Prostate gland (tissue), 2 donors: Measurements from ENCODE around the gene SPTBN4. TPM values are rescaled to one million over a fixed set of nuclear protein-coding genes. Genes with fewer than 3 reads are reported as not detected.

ENCODE experiments used
- DNase-seq: peaks from one replicate; pipeline ENCODE4 v3.0.0-alpha.2; 2019; ENCODE audit warnings: low spot score
- H3K27ac ChIP-seq, 2 donors: fragments of 200-600 bp; sonication (generic); 2 replicates each; pipeline ENCODE4 v1.5.1; 2017 to 2019
- H3K27me3 ChIP-seq: fragments of 200-600 bp; sonication (generic); replicated peaks from 2 replicates; pipeline ENCODE4 v1.5.1; 2019; ENCODE audit not compliant: insufficient read depth
- H3K36me3 ChIP-seq, 2 donors: fragments of 200-600 bp; sonication (generic); 1 replicate in 1 of 2; 2 replicates in 1 of 2; pipeline versions ENCODE4 v1.5.1 to v1.8.1; 2017 to 2019
- H3K4me1 ChIP-seq: fragments of 200-600 bp; sonication (generic); replicated peaks from 2 replicates; pipeline ENCODE4 v1.5.1; 2019
- H3K4me3 ChIP-seq, 2 donors: fragments of 200-600 bp; sonication (generic); 2 replicates each; pipeline ENCODE4 v1.5.1; 2017 to 2019
- H3K9me3 ChIP-seq: fragments of 200-600 bp; sonication (generic); 2 replicates; pipeline ENCODE4 v1.5.1; 2017
- CTCF ChIP-seq, 4 experiments: fragments of 200-600 bp in 2 of 4; fragments of 450-650 bp in 2 of 4; sonication (generic) in 2 of 4; IDR thresholded peaks; 1 replicate in 3 of 4; 2 replicates in 1 of 4; pipeline ENCODE4 v1.5.1; 2016 to 2019; ENCODE audit warnings: antibody characterized with exemption in 4 of 4, mild to moderate bottlenecking in 2 of 4, moderate library complexity in 2 of 4
- POLR2A ChIP-seq: fragments of 450-650 bp; IDR thresholded peaks from one replicate; pipeline ENCODE4 v1.6.1; 2016; ENCODE audit warnings: antibody characterized with exemption, mild to moderate bottlenecking
- POLR2AphosphoS5 ChIP-seq: sonication (generic); formaldehyde crosslinking; IDR thresholded peaks from one replicate; pipeline ENCODE4 v1.6.1; 2017; ENCODE audit warnings: antibody characterized with exemption
- WGBS: methylation state at CpG from one replicate; pipeline ENCODE4 v1.1.5; 2018; 5-methylcytosine and 5-hydroxymethylcytosine counted together
- intact Hi-C: fragments of 100-400 bp; cut with DNase I; formaldehyde crosslinking; loops from one replicate; pipeline ENCODE4 v1.14.2; 2022
- total RNA-seq, 2 donors: library from RNA; depleted of rRNA; stranded (reverse); fragments of >200 nt; gene quantifications; one replicate each; pipeline ENCODE4 v1.1.0, GENCODE V29; 2016

SPTBN4 gene
- total RNA-seq, 2 donors from 2014 or later: 5.2 to 21.9 TPM

- intact Hi-C loops: no loop called here
- no peaks in the 10 kb centered on the region for H3K27me3 ChIP-seq
- no peak for TF ChIP-seq CTCF (IDR thresholded peaks at IDR 0.05)
- TF ChIP-seq POLR2A: no peak
- no peak for TF ChIP-seq POLR2AphosphoS5
- no peaks in the 10 kb centered on the region for H3K9me3 ChIP-seq
- no peak overlapping the region for H3K27ac ChIP-seq
- no peaks in the 10 kb centered on the region for H3K36me3 ChIP-seq
- no peaks in the 10 kb centered on the region for H3K4me1 ChIP-seq
- DNase-seq: no peak
- H3K4me3 ChIP-seq: no peak overlapping the region
- 92% methylated on average over 4 of the region's 4 CpGs for WGBS
Observed at GRCh38 chr19:40501599-40501998, 34.8 kb downstream of the SPTBN4 start.

- Histone ChIP-seq H3K27ac (no peak overlapping the region), H3K9me3 (no peaks in the 10 kb centered on the region), H3K4me3 (no peak overlapping the region), H3K4me1 (no peaks in the 10 kb centered on the region), H3K36me3 (no peaks in the 10 kb centered on the region), H3K27me3 (no peaks in the 10 kb centered on the region)
- intact Hi-C loops: no loop called here
- no peak for DNase-seq
- 71% methylated on average over 13 of the region's 13 CpGs for WGBS
- TF ChIP-seq CTCF (IDR thresholded peaks at IDR 0.05) (no peak), POLR2A (no peak), POLR2AphosphoS5 (no peak)
Observed at GRCh38 chr19:40502081-40502480, 35.3 kb downstream of the SPTBN4 start.

GRCh38 chr19:40502647-40503319 is 36.0 kb downstream of the SPTBN4 start:
- Histone ChIP-seq H3K27me3 (no peaks in the 10 kb centered on the region), H3K27ac (no peak overlapping the region), H3K9me3 (no peaks in the 10 kb centered on the region), H3K4me1 (no peaks in the 10 kb centered on the region), H3K4me3 (no peak overlapping the region), H3K36me3 (no peaks in the 10 kb centered on the region)
- no peak for TF ChIP-seq CTCF (IDR thresholded peaks at IDR 0.05)
- no peak for TF ChIP-seq POLR2A
- TF ChIP-seq POLR2AphosphoS5: no peak
- DNase-seq: no peak
- intact Hi-C loops: no loop called here
- 71% methylated on average over 6 of the region's 6 CpGs for WGBS

GRCh38 chr19:40503320-40503695 is 36.5 kb downstream of the SPTBN4 start:
- Histone ChIP-seq H3K36me3 (no peaks in the 10 kb centered on the region), H3K9me3 (no peaks in the 10 kb centered on the region), H3K4me1 (no peaks in the 10 kb centered on the region), H3K4me3 (no peak overlapping the region), H3K27me3 (no peaks in the 10 kb centered on the region), H3K27ac (no peak overlapping the region)
- 63% methylated on average over 1 of the region's 1 CpG for WGBS
- intact Hi-C loops: no loop called here
- DNase-seq: no peak
- TF ChIP-seq CTCF (IDR thresholded peaks at IDR 0.05): no peak

GRCh38 chr19:40506099-40506498 is 39.3 kb downstream of the SPTBN4 start:
- no peak for DNase-seq
- intact Hi-C loops: no loop called here
- H3K4me3 ChIP-seq: no peak overlapping the region
- TF ChIP-seq POLR2A (no peak), CTCF (IDR thresholded peaks at IDR 0.05) (no peak), POLR2AphosphoS5 (no peak)
- WGBS: 61% methylated on average over 9 of the region's 9 CpGs
- H3K27me3 ChIP-seq: no peaks in the 10 kb centered on the region
- H3K36me3 ChIP-seq: no peaks in the 10 kb centered on the region
- H3K9me3 ChIP-seq: no peaks in the 10 kb centered on the region
- H3K27ac ChIP-seq: no peak overlapping the region
- no peaks in the 10 kb centered on the region for H3K4me1 ChIP-seq
